ENCODE data around the gene TSHZ2. TPM values are rescaled to one million over a fixed set of nuclear protein-coding genes. Genes with fewer than 3 reads are reported as not detected.
"Not testable (repeated sequence)": the region's sequence is repeated elsewhere in the genome, so short reads cannot be mapped to it uniquely, and the experiment has no call there.

TSHZ2 gene
- total RNA-seq, 1 donor: 3.6 TPM

DNA sequence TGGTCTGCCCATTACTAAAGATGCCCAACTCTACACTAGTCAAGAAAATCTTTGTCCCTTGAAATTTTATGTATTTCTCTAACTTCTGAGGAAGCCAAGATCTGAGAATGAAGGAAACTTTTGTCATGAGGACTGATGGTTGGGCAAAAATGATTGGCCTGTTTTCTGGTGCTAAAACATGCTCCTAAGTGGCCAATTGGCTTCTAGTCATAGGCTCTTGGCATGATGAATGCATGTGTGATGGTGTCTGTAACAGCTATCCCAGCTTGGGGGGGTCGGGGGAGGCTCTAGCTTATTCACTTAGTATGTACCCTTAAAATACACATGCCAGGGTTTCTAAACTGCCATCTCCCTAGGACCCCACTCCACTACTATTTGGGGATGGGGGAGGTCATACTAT lies 392.9 kb downstream of the TSHZ2 start:
- Histone ChIP-seq H3K36me3 (ENCODE audit: insufficient read depth, low read length) (no peaks in the 10 kb centered on the region), H3K4me2 (ENCODE audit: insufficient read depth, low read length) (no peak overlapping the region), H3K27ac (ENCODE audit: low read depth, low read length) (no peak overlapping the region), H3K4me3 (ENCODE audit: insufficient read depth, low read length) (no peak overlapping the region), H2AFZ (ENCODE audit: low read length) (no peak overlapping the region), H3K27me3 (ENCODE audit: insufficient read depth, low read length) (no peaks in the 10 kb centered on the region), H3K9me3 (ENCODE audit: low read depth, low read length) (peaks cover 3% of the 10 kb centered on the region), H3K79me2 (ENCODE audit: insufficient read depth, low read length) (no peaks in the 10 kb centered on the region), H4K20me1 (ENCODE audit: insufficient read depth, low read length) (no peaks in the 10 kb centered on the region), H3K4me1 (ENCODE audit: insufficient read depth, low read length) (no peaks in the 10 kb centered on the region)
- TF ChIP-seq, protein P1, sequence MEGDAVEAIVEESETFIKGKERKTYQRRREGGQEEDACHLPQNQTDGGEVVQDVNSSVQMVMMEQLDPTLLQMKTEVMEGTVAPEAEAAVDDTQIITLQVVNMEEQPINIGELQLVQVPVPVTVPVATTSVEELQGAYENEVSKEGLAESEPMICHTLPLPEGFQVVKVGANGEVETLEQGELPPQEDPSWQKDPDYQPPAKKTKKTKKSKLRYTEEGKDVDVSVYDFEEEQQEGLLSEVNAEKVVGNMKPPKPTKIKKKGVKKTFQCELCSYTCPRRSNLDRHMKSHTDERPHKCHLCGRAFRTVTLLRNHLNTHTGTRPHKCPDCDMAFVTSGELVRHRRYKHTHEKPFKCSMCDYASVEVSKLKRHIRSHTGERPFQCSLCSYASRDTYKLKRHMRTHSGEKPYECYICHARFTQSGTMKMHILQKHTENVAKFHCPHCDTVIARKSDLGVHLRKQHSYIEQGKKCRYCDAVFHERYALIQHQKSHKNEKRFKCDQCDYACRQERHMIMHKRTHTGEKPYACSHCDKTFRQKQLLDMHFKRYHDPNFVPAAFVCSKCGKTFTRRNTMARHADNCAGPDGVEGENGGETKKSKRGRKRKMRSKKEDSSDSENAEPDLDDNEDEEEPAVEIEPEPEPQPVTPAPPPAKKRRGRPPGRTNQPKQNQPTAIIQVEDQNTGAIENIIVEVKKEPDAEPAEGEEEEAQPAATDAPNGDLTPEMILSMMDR (IDR thresholded peaks at IDR 0.05; ENCODE audit: extremely low read depth, low read depth, low read length): no peak
- no peak for DNase-seq (ENCODE audit: insufficient read length, low spot score, missing footprints)

DNA sequence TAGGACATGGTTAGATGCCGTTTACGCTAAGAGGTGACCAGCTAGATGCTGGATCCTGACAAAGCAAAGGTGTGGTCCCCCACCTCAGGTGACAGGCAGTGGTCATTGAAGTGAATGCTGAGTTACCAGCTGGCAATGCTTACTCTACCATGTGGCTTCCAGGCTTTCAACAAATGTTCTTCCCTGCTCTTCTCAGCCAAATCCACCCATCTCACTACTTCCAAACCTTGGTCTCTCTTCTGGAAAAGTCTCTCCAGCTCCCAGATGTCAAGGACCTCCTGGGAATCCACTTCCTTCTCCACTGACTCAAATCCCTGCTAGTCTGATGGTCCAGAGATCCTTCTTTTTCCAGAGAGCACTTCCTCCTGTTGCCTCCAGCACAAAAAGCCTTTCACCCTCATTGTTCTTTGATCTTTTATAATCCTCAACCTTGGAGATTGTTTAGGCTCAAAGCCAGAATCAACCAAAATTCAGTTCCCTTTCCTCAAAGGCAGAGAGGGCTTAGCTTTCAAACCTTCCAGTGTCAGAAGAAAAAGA lies 393.4 kb downstream of the TSHZ2 start:
- DNase-seq (ENCODE audit: insufficient read length, low spot score, missing footprints): no peak
- Histone ChIP-seq H3K36me3 (ENCODE audit: insufficient read depth, low read length) (no peaks in the 10 kb centered on the region), H2AFZ (ENCODE audit: low read length) (no peak overlapping the region), H3K79me2 (ENCODE audit: insufficient read depth, low read length) (no peaks in the 10 kb centered on the region), H3K4me3 (ENCODE audit: insufficient read depth, low read length) (no peak overlapping the region), H3K9me3 (ENCODE audit: low read depth, low read length) (peaks cover 3% of the 10 kb centered on the region), H4K20me1 (ENCODE audit: insufficient read depth, low read length) (no peaks in the 10 kb centered on the region), H3K27ac (ENCODE audit: low read depth, low read length) (no peak overlapping the region), H3K4me2 (ENCODE audit: insufficient read depth, low read length) (no peak overlapping the region), H3K4me1 (ENCODE audit: insufficient read depth, low read length) (no peaks in the 10 kb centered on the region), H3K27me3 (ENCODE audit: insufficient read depth, low read length) (no peaks in the 10 kb centered on the region)
- TF ChIP-seq, protein P1 (IDR thresholded peaks at IDR 0.05; ENCODE audit: extremely low read depth, low read depth, low read length): no peak

DNA sequence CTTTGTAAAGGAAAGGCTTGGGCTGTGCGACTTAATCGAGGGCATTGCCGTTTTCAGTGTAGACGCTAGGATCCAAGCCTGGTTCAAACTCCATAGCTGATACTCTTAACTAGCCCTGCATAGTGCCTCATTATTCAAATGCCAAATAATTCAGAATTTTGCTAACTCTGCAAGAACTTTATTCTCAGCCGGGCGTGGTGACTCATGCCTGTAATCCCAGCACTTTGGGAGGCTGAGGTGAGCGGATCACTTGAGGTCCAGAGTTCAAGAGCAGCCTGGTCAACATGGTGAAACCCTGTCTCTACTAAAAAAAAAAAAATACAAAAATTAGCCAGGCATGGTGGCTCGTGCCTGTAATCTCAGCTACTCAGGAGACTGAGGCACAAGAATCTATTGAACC lies 394.8 kb downstream of the TSHZ2 start:
- H3K36me3 ChIP-seq (ENCODE audit: insufficient read depth, low read length); H3K9me3 ChIP-seq (ENCODE audit: low read depth, low read length); H3K27me3 ChIP-seq (ENCODE audit: insufficient read depth, low read length); DNase-seq (ENCODE audit: insufficient read length, low spot score, missing footprints); H4K20me1 ChIP-seq (ENCODE audit: insufficient read depth, low read length); H3K4me3 ChIP-seq (ENCODE audit: insufficient read depth, low read length); H3K79me2 ChIP-seq (ENCODE audit: insufficient read depth, low read length); H3K27ac ChIP-seq (ENCODE audit: low read depth, low read length); H3K4me1 ChIP-seq (ENCODE audit: insufficient read depth, low read length); H2AFZ ChIP-seq (ENCODE audit: low read length); H3K4me2 ChIP-seq (ENCODE audit: insufficient read depth, low read length): not testable (repeated sequence)

DNA sequence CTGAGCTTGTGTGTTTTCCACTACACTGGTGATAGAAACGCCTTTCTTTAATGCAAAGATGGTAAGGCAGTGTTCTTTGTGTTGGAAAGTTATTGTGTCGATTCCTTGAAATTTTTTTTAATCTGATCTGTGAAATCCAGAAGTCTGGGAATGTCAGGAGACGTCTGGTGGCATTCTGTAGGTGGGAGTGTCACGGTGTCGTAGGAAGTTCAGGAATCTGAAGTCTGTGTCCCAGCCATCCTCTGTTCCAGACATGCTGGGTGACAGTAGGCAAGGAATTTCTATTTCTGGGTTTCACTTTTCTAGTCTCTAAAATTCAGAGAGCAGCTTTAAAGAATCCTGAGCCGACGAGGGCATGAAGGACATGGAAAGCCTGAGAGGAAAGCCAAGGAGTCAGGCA lies 397.7 kb downstream of the TSHZ2 start:
- Histone ChIP-seq H3K36me3 (ENCODE audit: insufficient read depth, low read length) (no peaks in the 10 kb centered on the region), H4K20me1 (ENCODE audit: insufficient read depth, low read length) (no peaks in the 10 kb centered on the region), H3K27ac (ENCODE audit: low read depth, low read length) (no peak overlapping the region), H3K4me3 (ENCODE audit: insufficient read depth, low read length) (no peak overlapping the region), H2AFZ (ENCODE audit: low read length) (no peak overlapping the region), H3K9me3 (ENCODE audit: low read depth, low read length) (peaks cover 3% of the 10 kb centered on the region), H3K4me2 (ENCODE audit: insufficient read depth, low read length) (no peak overlapping the region), H3K79me2 (ENCODE audit: insufficient read depth, low read length) (no peaks in the 10 kb centered on the region), H3K4me1 (ENCODE audit: insufficient read depth, low read length) (no peaks in the 10 kb centered on the region), H3K27me3 (ENCODE audit: insufficient read depth, low read length) (no peaks in the 10 kb centered on the region)
- TF ChIP-seq, protein P1 (IDR thresholded peaks at IDR 0.05; ENCODE audit: extremely low read depth, low read depth, low read length): no peak
- no peak for DNase-seq (ENCODE audit: insufficient read length, low spot score, missing footprints)
